ENCODE data around the gene HDGFL3.

The HDGFL3 gene

GRCh38 chr15:83132861-83133523, 74.6 kb downstream of the HDGFL3 start:
- no peak overlapping the region for H3K4me3 ChIP-seq (ENCODE audit: low read length)
- TF ChIP-seq CTCF (conservative IDR thresholded peaks at IDR 0.05; ENCODE audit: low read length), result no peak
- DNase-seq (ENCODE audit: low read depth), result no peak

DNA sequence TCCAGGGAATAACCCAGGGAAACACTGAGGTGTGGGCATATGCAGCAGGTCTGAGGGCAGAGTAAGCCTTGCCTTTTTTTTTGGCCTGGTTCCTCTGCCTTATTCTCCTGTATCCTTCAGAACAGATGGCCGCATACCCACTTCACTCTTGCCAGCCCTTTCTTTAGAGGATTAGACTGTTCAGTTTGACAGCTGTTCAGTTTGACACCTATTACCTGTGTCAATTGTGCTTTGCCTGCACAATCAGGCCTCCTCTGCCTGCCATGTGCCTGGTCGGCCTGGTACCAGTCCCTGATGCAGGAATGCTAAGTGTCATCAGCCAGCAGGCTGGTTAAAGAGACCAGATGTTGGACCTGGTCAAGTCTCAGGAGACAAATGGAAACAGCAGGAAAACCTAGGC, 77.8 kb downstream of the HDGFL3 start:
- TF ChIP-seq CTCF (conservative IDR thresholded peaks at IDR 0.05; ENCODE audit: low read length), result no peak
- no peak for DNase-seq (ENCODE audit: low read depth)
- no peak overlapping the region for H3K4me3 ChIP-seq (ENCODE audit: low read length)

- no peak for TF ChIP-seq CTCF (conservative IDR thresholded peaks at IDR 0.05; ENCODE audit: low read length)
- no peak for DNase-seq (ENCODE audit: low read depth)
- no peak overlapping the region for H3K4me3 ChIP-seq (ENCODE audit: low read length)
Observed at GRCh38 chr15:83127547-83128150, 80.0 kb downstream of the HDGFL3 start.

GRCh38 chr15:83123529-83123928, 84.1 kb downstream of the HDGFL3 start:
- no peak overlapping the region for H3K4me3 ChIP-seq (ENCODE audit: low read length)
- no peak for DNase-seq (ENCODE audit: low read depth)
- TF ChIP-seq CTCF (conservative IDR thresholded peaks at IDR 0.05; ENCODE audit: low read length), result no peak

- H3K4me3 ChIP-seq (ENCODE audit: low read length), result no peak overlapping the region
- DNase-seq (ENCODE audit: low read depth), result no peak
- no peak for TF ChIP-seq CTCF (conservative IDR thresholded peaks at IDR 0.05; ENCODE audit: low read length)
Observed at GRCh38 chr15:83119968-83120581, 87.5 kb downstream of the HDGFL3 start.

DNA sequence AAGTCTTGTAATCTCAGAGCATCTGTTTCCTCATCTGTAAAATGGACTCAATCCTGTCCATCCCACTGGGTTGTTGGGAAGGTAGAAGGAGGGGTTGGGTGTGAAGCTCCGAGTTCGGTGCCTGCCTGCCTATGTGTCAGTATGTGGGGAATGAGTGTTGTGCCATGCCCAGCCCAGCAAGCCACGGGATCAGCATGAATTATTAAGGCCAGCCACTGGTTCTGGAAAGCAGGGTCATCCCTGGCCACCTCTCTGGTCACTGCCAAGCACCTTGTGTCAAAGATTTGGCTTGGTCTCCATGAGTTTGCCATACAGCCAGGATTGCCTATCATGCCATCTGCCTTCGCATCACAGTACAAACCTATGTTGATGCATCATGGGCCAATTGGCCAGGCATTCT, 88.7 kb downstream of the HDGFL3 start:
- no peak for TF ChIP-seq CTCF (conservative IDR thresholded peaks at IDR 0.05; ENCODE audit: low read length)
- DNase-seq (ENCODE audit: low read depth), result no peak
- no peak overlapping the region for H3K4me3 ChIP-seq (ENCODE audit: low read length)

- no peak overlapping the region for H3K4me3 ChIP-seq (ENCODE audit: low read length)
- no peak for TF ChIP-seq CTCF (conservative IDR thresholded peaks at IDR 0.05; ENCODE audit: low read length)
- DNase-seq (ENCODE audit: low read depth), result no peak
Observed at GRCh38 chr15:83118291-83118827, 89.3 kb downstream of the HDGFL3 start.
